Measurements from ENCODE around the gene PHLDB1.

The PHLDB1 gene

GRCh38 chr11:118639899-118640298 lies 32.5 kb downstream of the PHLDB1 start:
- DNase-seq (ENCODE audit: low read depth in 2 of 2), result no peak

GRCh38 chr11:118640332-118641154 lies 33.1 kb downstream of the PHLDB1 start:
- no peak for DNase-seq (ENCODE audit: low read depth in 2 of 2)

GRCh38 chr11:118641397-118642019 lies 34.1 kb downstream of the PHLDB1 start:
- no peak for DNase-seq (ENCODE audit: low read depth in 2 of 2)

- DNase-seq (ENCODE audit: low read depth in 2 of 2), result no peak
Observed at GRCh38 chr11:118643142-118643994, 36.0 kb downstream of the PHLDB1 start.

- no peak for DNase-seq (ENCODE audit: low read depth in 2 of 2)
Observed at GRCh38 chr11:118643995-118644345, 36.6 kb downstream of the PHLDB1 start.

- no peak for DNase-seq (ENCODE audit: low read depth in 2 of 2)
Observed at GRCh38 chr11:118644496-118644895, 37.1 kb downstream of the PHLDB1 start.

- DNase-seq (ENCODE audit: low read depth in 2 of 2), result no peak
Observed at GRCh38 chr11:118645066-118645715, 37.8 kb downstream of the PHLDB1 start.

GRCh38 chr11:118646393-118646792 lies 39.0 kb downstream of the PHLDB1 start:
- DNase-seq (ENCODE audit: low read depth in 2 of 2), result no peak

- no peak for DNase-seq (ENCODE audit: low read depth in 2 of 2)
Observed at GRCh38 chr11:118648291-118648690, 40.9 kb downstream of the PHLDB1 start.

- no peak for DNase-seq (ENCODE audit: low read depth in 2 of 2)
Observed at GRCh38 chr11:118649941-118650340, 42.5 kb downstream of the PHLDB1 start.

GRCh38 chr11:118650366-118650765 lies 43.0 kb downstream of the PHLDB1 start:
- no peak for DNase-seq (ENCODE audit: low read depth in 2 of 2)

- DNase-seq (ENCODE audit: low read depth in 2 of 2), result no peak
Observed at GRCh38 chr11:118651820-118652219, 44.4 kb downstream of the PHLDB1 start.

- DNase-seq (ENCODE audit: low read depth in 2 of 2), result no peak
Observed at GRCh38 chr11:118652681-118653181, 45.3 kb downstream of the PHLDB1 start.

- no peak for DNase-seq (ENCODE audit: low read depth in 2 of 2)
Observed at GRCh38 chr11:118653684-118654390, 46.4 kb downstream of the PHLDB1 start.

GRCh38 chr11:118655486-118656190 lies 48.2 kb downstream of the PHLDB1 start:
- DNase-seq (ENCODE audit: low read depth in 2 of 2), result no peak

GRCh38 chr11:118656563-118657165 lies 49.2 kb downstream of the PHLDB1 start:
- no peak for DNase-seq (ENCODE audit: low read depth in 2 of 2)

GRCh38 chr11:118657238-118657637 lies 49.8 kb downstream of the PHLDB1 start:
- no peak for DNase-seq (ENCODE audit: low read depth in 2 of 2)

GRCh38 chr11:118657709-118658428 lies 50.5 kb downstream of the PHLDB1 start:
- no peak for DNase-seq (ENCODE audit: low read depth in 2 of 2)

Data from stimulated activated CD4-positive, alpha-beta T cell treated with anti-CD3 and anti-CD28 coated beads, Interleukin-12 subunit alpha, Interleukin-12 subunit beta, amount 100 ng/mL, for 24 hours (primary cell).